Measurements from ENCODE around the gene OR1E1.

OR1E1 gene

GRCh38 chr17:3440451-3440850 lies 42.2 kb upstream of the OR1E1 start (continued):
- no peak for TF ChIP-seq ZNF398 (tag by site-specific recombination; IDR thresholded peaks at IDR 0.05)
- no peak for TF ChIP-seq KLF7 (tag by site-specific recombination; IDR thresholded peaks at IDR 0.05; ENCODE audit: borderline replicate concordance)

GRCh38 chr17:3438368-3438767 lies 40.2 kb upstream of the OR1E1 start:
- Histone ChIP-seq H3K4me3 (ENCODE audit: low read depth, low read length) (no peak overlapping the region), H3K36me3 (ENCODE audit: control insufficient read depth in 2 of 2, insufficient read depth in 1 of 2, low read length in 2 of 2) (no peaks in the 10 kb centered on the region), H3K27ac (ENCODE audit: extremely low read depth, low read depth, low read length) (no peak overlapping the region), H3K4me1 (ENCODE audit: control insufficient read depth, insufficient read depth, low read length) (no peaks in the 10 kb centered on the region), H3K9me3 (ENCODE audit: control insufficient read depth, insufficient read depth, low read depth, low read length) (no peaks in the 10 kb centered on the region)
- ChIA-PET CTCF (no interaction called here), POLR2A (no interaction called here)
- no peak for TF ChIP-seq PRDM6 (tag by site-specific recombination; IDR thresholded peaks at IDR 0.05)
- TF ChIP-seq ZBTB11 (tag by site-specific recombination; conservative IDR thresholded peaks at IDR 0.05; ENCODE audit: low read depth), result no peak
- no peak for TF ChIP-seq KLF1 (tag by site-specific recombination; IDR thresholded peaks at IDR 0.05)
- no peak for TF ChIP-seq ZNF132 (tag by site-specific recombination; IDR thresholded peaks at IDR 0.05; ENCODE audit: borderline replicate concordance)
- no peak for TF ChIP-seq EGR2 (tag by site-specific recombination; IDR thresholded peaks at IDR 0.05; ENCODE audit: low read depth)
- TF ChIP-seq ZNF707 (tag by site-specific recombination; IDR thresholded peaks at IDR 0.05), result no peak
- TF ChIP-seq ZNF837 (tag by site-specific recombination; IDR thresholded peaks at IDR 0.05), result no peak
- no peak for TF ChIP-seq ZNF391 (tag by site-specific recombination; IDR thresholded peaks at IDR 0.05; ENCODE audit: borderline replicate concordance, low read depth)
- TF ChIP-seq ZNF549 (tag by site-specific recombination; IDR thresholded peaks at IDR 0.05), result no peak
- TF ChIP-seq ZNF266 (tag by site-specific recombination; IDR thresholded peaks at IDR 0.05; ENCODE audit: low read depth), result no peak
- no peak for TF ChIP-seq KLF16 (tag by site-specific recombination; IDR thresholded peaks at IDR 0.05)
- no peak for TF ChIP-seq ZNF843 (tag by site-specific recombination; IDR thresholded peaks at IDR 0.05)

GRCh38 chr17:3433741-3434140 lies 35.5 kb upstream of the OR1E1 start, which contains the start of gene OR1E2:
TSS of gene OR1E2 (minus strand) at chr17:3433841. CDS start at chr17:3433841, 0 bp downstream.
- Histone ChIP-seq H3K27ac (ENCODE audit: extremely low read depth, low read depth, low read length) (no peak within 1 kb of the TSS), H3K36me3 (ENCODE audit: control insufficient read depth in 2 of 2, insufficient read depth in 1 of 2, low read length in 2 of 2) (no peaks in the 10 kb centered on the region), H3K9me3 (ENCODE audit: control insufficient read depth, insufficient read depth, low read depth, low read length) (0 out of 2 replicates have a peak, but pooled peaks cover 3% of the 10 kb centered on the region), H3K4me3 (ENCODE audit: low read depth, low read length) (no peak within 1 kb of the TSS), H3K4me1 (ENCODE audit: control insufficient read depth, insufficient read depth, low read length) (no peaks in the 10 kb centered on the region)
- ChIA-PET POLR2A (no interaction called here), CTCF (no interaction called here)
- TF ChIP-seq ZBTB21 (tag by site-specific recombination; IDR thresholded peaks at IDR 0.05) (no peak), ZNF174 (tag by site-specific recombination; IDR thresholded peaks at IDR 0.05) (no peak), ZBTB44 (tag by site-specific recombination; IDR thresholded peaks at IDR 0.05) (no peak), ZNF76 (tag by site-specific recombination; IDR thresholded peaks at IDR 0.05; ENCODE audit: borderline replicate concordance, low read depth) (no peak), ZFP3 (tag by site-specific recombination; IDR thresholded peaks at IDR 0.05; ENCODE audit: low read depth) (no peak), MZF1 (tag by site-specific recombination; IDR thresholded peaks at IDR 0.05; ENCODE audit: borderline replicate concordance) (no peak), ZNF600 (tag by site-specific recombination; IDR thresholded peaks at IDR 0.05) (no peak), OVOL3 (tag by site-specific recombination; IDR thresholded peaks at IDR 0.05) (no peak), HOXA7 (CRISPR knock-in tag; IDR thresholded peaks at IDR 0.05; ENCODE audit: borderline replicate concordance) (no peak), ZNF138 (tag by site-specific recombination; IDR thresholded peaks at IDR 0.05; ENCODE audit: borderline replicate concordance) (no peak)

Data from HEK293 (cell line).